Mesendoderm (in vitro differentiated cells): ENCODE results near the gene TTLL9.

ENCODE experiments used
- DNase-seq: peaks from one replicate; pipeline ENCODE4 v3.0.0; 2013
- H2AK5ac ChIP-seq: 2 replicates; pipeline ENCODE4 v1.6.1; 2013; ENCODE audit warnings: low read length, inconsistent platforms
- H2BK120ac ChIP-seq: 2 replicates; pipeline ENCODE4 v1.6.1; 2013; ENCODE audit warnings: low read depth, mild to moderate bottlenecking, low read length, moderate library complexity, mixed read lengths
- H2BK15ac ChIP-seq: replicated peaks from 2 replicates; pipeline ENCODE4 v1.6.1; 2013; ENCODE audit warnings: low read depth, mild to moderate bottlenecking, moderate library complexity
- H2BK5ac ChIP-seq: 2 replicates; pipeline ENCODE4 v1.6.1; 2013; ENCODE audit warnings: low read length, inconsistent platforms
- H3K18ac ChIP-seq: 2 replicates; pipeline ENCODE4 v1.6.1; 2013; ENCODE audit warnings: mild to moderate bottlenecking, low read length, mixed read lengths
- H3K23ac ChIP-seq: one replicate; pipeline ENCODE4 v1.6.1; 2013; ENCODE audit warnings: low read length
- H3K27ac ChIP-seq: 2 replicates; pipeline ENCODE4 v1.5.1; 2013; ENCODE audit warnings: low read depth, mild to moderate bottlenecking, inconsistent platforms, low read length, moderate library complexity
- H3K27me3 ChIP-seq: 2 replicates; pipeline ENCODE4 v1.6.1; 2013; ENCODE audit warnings: low read length, control low read depth, mild to moderate bottlenecking, inconsistent platforms; ENCODE audit not compliant: insufficient read depth, poor library complexity
- H3K36me3 ChIP-seq: 2 replicates; pipeline ENCODE4 v1.6.1; 2013; ENCODE audit warnings: low read length, inconsistent platforms; ENCODE audit not compliant: control insufficient read depth, insufficient read depth
- H3K4ac ChIP-seq: one replicate; pipeline ENCODE4 v1.6.1; 2013; ENCODE audit warnings: low read depth, mild to moderate bottlenecking, low read length, moderate library complexity
- H3K4me1 ChIP-seq: 2 replicates; pipeline ENCODE4 v1.6.1; 2013; ENCODE audit warnings: low read depth, low read length, inconsistent platforms; ENCODE audit not compliant: control insufficient read depth
- H3K4me2 ChIP-seq: 2 replicates; pipeline ENCODE4 v1.6.1; 2013; ENCODE audit warnings: low read length
- H3K4me3 ChIP-seq: 2 replicates; pipeline ENCODE4 v1.5.1; 2013; ENCODE audit warnings: mild to moderate bottlenecking, low read length
- H3K56ac ChIP-seq: one replicate; pipeline ENCODE4 v1.6.1; 2013; ENCODE audit warnings: low read length
- H3K79me1 ChIP-seq: 2 replicates; pipeline ENCODE4 v1.6.1; 2013; ENCODE audit warnings: low read length, inconsistent platforms
- H3K79me2 ChIP-seq: 2 replicates; pipeline ENCODE4 v1.6.1; 2013; ENCODE audit warnings: mild to moderate bottlenecking, low read length; ENCODE audit not compliant: control insufficient read depth, insufficient read depth
- H3K9ac ChIP-seq: 2 replicates; pipeline ENCODE4 v1.6.1; 2013; ENCODE audit warnings: low read length, inconsistent platforms
- H4K5ac ChIP-seq: one replicate; pipeline ENCODE4 v1.6.1; 2013; ENCODE audit warnings: low read length
- H4K8ac ChIP-seq: one replicate; pipeline ENCODE4 v1.6.1; 2013; ENCODE audit warnings: low read depth, mild to moderate bottlenecking, control low read depth, low read length, moderate library complexity
- WGBS: extraction: QIAGEN DNeasy Blood & Tissue Kit; methylation state at CpG from one replicate; pipeline ENCODE4 v1.1.7; 2013; ENCODE audit warnings: low lambda C conversion rate, missing lambda C conversion rate; ENCODE audit not compliant: insufficient coverage; ENCODE audit errors: extremely low coverage; 5-methylcytosine and 5-hydroxymethylcytosine counted together

TTLL9 gene

DNA sequence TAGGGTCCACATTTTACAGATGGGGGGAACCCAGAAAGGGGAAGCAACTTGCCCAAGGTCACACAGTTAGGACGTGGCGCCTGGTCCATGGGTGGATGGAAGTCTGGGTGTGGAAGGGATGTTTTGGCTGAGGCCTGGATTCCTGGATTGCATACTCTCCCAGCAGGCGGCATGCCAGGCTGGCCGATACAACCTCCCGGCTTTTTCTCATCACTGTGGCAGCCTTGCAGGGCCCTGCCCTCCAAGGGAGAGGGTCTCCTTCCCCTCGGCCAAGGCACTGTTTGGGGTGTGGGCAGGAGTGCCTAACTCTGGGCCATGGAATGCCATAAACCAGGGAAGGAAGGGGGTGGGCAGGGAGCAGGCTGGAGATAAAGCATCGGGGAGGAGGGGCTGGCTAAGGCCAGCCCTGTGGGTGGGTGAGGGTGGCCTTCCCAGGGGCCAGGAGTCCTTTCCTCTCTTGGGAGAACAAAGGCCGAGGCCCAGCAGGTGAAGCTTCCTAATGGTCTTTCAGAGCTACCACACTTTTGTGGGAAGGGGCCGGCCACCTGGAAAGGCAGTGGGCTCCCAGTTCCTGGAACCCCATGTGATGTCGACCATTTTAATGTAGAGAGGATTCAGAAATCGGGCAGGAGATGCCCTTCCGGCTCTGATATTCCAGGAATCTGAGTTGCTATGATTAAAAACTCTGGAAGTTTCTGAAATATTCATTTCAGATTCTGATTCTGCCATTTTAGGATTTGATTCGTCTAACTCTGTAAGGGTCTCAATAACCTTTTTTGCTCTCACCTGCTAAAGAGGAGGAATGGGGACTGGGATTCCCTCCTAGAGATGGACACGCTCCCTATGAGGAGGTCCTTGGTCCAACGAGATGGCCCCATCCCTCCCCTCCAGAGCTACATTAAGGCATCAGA, 29.3 kb upstream of the TTLL9 start:
- WGBS, result no CpG with 5 or more reads among the region's 15 CpGs
- no peaks in the 10 kb centered on the region for H3K79me2 ChIP-seq
- peaks cover 18% of the 10 kb centered on the region for H3K4me1 ChIP-seq
- H3K18ac ChIP-seq, result no peak overlapping the region
- H3K23ac ChIP-seq, result no peak overlapping the region
- H2BK120ac ChIP-seq, result no peak overlapping the region
- no peak overlapping the region for H2BK5ac ChIP-seq
- H3K4me3 ChIP-seq, result no peak overlapping the region
- no peak overlapping the region for H4K5ac ChIP-seq
- H4K8ac ChIP-seq, result no peak overlapping the region
- no peak overlapping the region for H3K27ac ChIP-seq
- DNase-seq, result no peak
- no peak overlapping the region for H3K9ac ChIP-seq
- H3K27me3 ChIP-seq, result no peaks in the 10 kb centered on the region
- H3K4ac ChIP-seq, result no peak overlapping the region
- no peaks in the 10 kb centered on the region for H3K79me1 ChIP-seq
- peak overlapping the region; percentile 85 for H2AK5ac ChIP-seq
- no peak overlapping the region for H3K56ac ChIP-seq
- H2BK15ac ChIP-seq, result no peak overlapping the region
- no peak overlapping the region for H3K4me2 ChIP-seq
- no peaks in the 10 kb centered on the region for H3K36me3 ChIP-seq

DNA sequence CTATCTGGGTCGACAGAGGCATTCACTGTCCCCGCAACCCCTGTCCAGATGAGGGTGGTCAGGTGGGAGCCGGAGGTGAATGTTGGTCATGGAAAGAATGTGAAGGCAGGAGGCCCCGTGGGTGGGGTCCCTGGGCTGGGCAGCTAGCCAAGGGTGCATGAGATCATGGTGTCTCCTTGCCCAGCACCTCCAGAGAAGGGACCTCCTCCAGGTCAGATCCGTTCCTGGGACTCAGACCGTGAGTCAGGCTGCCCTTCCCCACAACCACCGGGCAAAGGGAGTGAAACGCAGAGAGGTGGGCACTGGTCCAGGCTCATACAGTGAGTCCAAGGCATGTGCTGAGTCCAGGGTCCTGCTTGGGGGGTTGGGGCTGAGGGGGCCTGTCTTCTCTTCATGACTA, 28.5 kb upstream of the TTLL9 start:
- no CpG with 5 or more reads among the region's 8 CpGs for WGBS
- no peak overlapping the region for H3K4me3 ChIP-seq
- H2AK5ac ChIP-seq, result peak overlapping the region; percentile 55
- H3K79me2 ChIP-seq, result no peaks in the 10 kb centered on the region
- no peak overlapping the region for H2BK15ac ChIP-seq
- no peak overlapping the region for H2BK120ac ChIP-seq
- DNase-seq, result no peak
- H4K5ac ChIP-seq, result no peak overlapping the region
- H2BK5ac ChIP-seq, result no peak overlapping the region
- H3K4ac ChIP-seq, result no peak overlapping the region
- no peaks in the 10 kb centered on the region for H3K36me3 ChIP-seq
- no peaks in the 10 kb centered on the region for H3K27me3 ChIP-seq
- H3K9ac ChIP-seq, result no peak overlapping the region
- H3K27ac ChIP-seq, result no peak overlapping the region
- H3K79me1 ChIP-seq, result no peaks in the 10 kb centered on the region
- H4K8ac ChIP-seq, result no peak overlapping the region
- no peak overlapping the region for H3K56ac ChIP-seq
- H3K23ac ChIP-seq, result no peak overlapping the region
- no peak overlapping the region for H3K4me2 ChIP-seq
- H3K18ac ChIP-seq, result no peak overlapping the region
- H3K4me1 ChIP-seq, result peaks cover 14% of the 10 kb centered on the region

DNA sequence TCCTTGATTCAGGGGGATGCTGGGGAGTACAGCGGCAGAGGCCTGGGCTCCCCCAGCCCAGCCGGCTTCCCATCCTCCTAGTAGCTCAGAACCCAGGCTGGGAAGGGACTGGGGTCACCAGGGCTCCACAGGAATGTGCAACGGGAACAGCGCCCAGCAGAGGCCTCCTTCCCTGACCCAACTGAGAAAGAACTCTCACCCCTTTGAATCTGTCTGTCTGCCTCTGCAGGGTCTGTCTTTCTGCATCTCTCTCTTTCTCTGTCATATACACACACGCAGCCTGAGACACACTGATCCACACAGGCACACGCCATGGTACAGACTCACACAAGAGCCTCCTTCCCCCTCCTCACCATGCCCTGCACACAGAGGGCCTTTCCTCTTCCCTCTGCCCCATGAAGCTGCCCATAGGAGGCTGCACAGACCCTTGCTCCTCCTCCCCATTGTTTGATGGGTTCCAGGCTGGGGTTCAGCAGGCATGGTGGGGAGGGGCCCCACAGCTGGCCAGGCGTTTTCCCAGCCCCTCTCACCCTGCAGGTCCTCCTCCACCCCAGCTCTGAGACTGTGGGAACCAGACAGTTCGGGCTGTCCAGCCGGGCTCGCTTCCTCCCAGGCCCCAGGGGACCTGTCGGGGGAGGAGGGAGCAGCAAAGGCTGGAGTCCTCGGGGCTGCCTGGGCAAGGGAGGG, 27.8 kb upstream of the TTLL9 start:
- Histone ChIP-seq H3K36me3 (no peaks in the 10 kb centered on the region), H3K23ac (no peak overlapping the region), H3K9ac (no peak overlapping the region), H3K27ac (no peak overlapping the region), H3K4me3 (no peak overlapping the region), H4K5ac (no peak overlapping the region), H2BK120ac (no peak overlapping the region), H3K56ac (peak overlapping the region; percentile 35), H2BK5ac (no peak overlapping the region), H2BK15ac (no peak overlapping the region), H2AK5ac (no peak overlapping the region), H3K4ac (no peak overlapping the region), H3K79me2 (no peaks in the 10 kb centered on the region), H3K4me1 (peaks cover 10% of the 10 kb centered on the region), H3K18ac (no peak overlapping the region), H3K27me3 (no peaks in the 10 kb centered on the region), H4K8ac (no peak overlapping the region), H3K79me1 (no peaks in the 10 kb centered on the region), H3K4me2 (no peak overlapping the region)
- WGBS, result no CpG with 5 or more reads among the region's 12 CpGs
- no peak for DNase-seq

DNA sequence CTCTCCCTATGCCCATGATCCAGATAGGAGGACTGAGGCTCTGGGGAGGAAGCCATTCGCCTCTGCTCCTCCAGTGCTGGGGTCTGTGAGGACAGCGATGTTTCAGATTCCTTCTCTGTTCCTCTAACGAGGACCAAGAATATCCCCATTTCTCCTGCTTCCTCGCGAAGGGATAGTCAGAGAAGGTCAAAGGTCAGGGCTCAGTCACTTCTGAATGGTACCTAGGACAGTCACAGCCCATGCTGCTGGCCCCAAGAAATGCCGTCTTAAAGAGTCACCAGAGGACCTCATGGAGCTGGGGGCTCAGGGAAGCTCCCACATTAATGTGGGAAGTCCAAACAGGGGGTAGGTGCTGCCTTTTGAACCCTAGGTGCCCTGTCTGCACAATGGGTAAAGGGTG, 27.1 kb upstream of the TTLL9 start:
- Histone ChIP-seq H2BK15ac (no peak overlapping the region), H4K5ac (no peak overlapping the region), H3K79me2 (no peaks in the 10 kb centered on the region), H3K18ac (no peak overlapping the region), H3K4me2 (no peak overlapping the region), H3K4me3 (no peak overlapping the region), H3K27ac (no peak overlapping the region), H2BK5ac (no peak overlapping the region), H4K8ac (no peak overlapping the region), H3K4ac (no peak overlapping the region), H3K9ac (no peak overlapping the region), H3K4me1 (peaks cover 6% of the 10 kb centered on the region), H3K79me1 (no peaks in the 10 kb centered on the region), H2AK5ac (no peak overlapping the region), H3K36me3 (no peaks in the 10 kb centered on the region), H2BK120ac (no peak overlapping the region), H3K56ac (no peak overlapping the region), H3K23ac (no peak overlapping the region), H3K27me3 (no peaks in the 10 kb centered on the region)
- WGBS, result no CpG with 5 or more reads among the region's 6 CpGs
- no peak for DNase-seq

DNA sequence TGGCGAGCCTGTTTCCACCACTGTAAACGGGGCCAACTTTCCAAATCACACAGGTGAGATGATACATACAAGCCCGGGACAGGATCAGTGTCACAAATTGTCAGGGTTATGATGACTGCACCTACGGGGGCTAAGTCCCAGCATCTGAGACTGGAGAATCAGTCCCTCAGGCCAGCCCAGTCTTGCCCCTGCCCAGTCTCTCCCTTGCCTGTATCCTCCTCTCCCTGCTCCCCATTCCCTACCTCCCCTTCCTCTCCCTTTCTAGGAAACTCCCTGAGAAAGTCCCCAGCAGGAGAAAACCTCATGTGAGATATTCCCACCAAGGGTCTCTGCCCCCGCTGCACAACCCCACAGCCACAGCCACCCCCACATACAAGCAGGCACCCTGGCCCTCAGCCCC, 26.6 kb upstream of the TTLL9 start:
- Histone ChIP-seq H2BK120ac (no peak overlapping the region), H3K4ac (no peak overlapping the region), H3K4me1 (peaks cover 6% of the 10 kb centered on the region), H2BK5ac (no peak overlapping the region), H4K8ac (no peak overlapping the region), H3K27me3 (no peaks in the 10 kb centered on the region), H3K4me3 (no peak overlapping the region), H3K4me2 (no peak overlapping the region), H3K27ac (no peak overlapping the region), H3K23ac (no peak overlapping the region), H2AK5ac (no peak overlapping the region), H3K9ac (no peak overlapping the region), H3K36me3 (no peaks in the 10 kb centered on the region), H3K18ac (no peak overlapping the region), H3K56ac (peak overlapping the region; percentile 6), H3K79me2 (no peaks in the 10 kb centered on the region), H4K5ac (no peak overlapping the region), H3K79me1 (no peaks in the 10 kb centered on the region), H2BK15ac (no peak overlapping the region)
- no CpG with 5 or more reads among the region's 5 CpGs for WGBS
- no peak for DNase-seq
